Adipocyte (in vitro differentiated cells): ENCODE data around the gene C1orf122.

Experiments used
- DNase-seq: peaks from one replicate; pipeline ENCODE4 v3.0.0-alpha.2; 2015; ENCODE audit warnings: low read depth
- H3K27me3 ChIP-seq: replicated peaks from 2 replicates; pipeline ENCODE4 v1.7.0; 2013; ENCODE audit warnings: mild to moderate bottlenecking, low read length, moderate library complexity; ENCODE audit not compliant: control insufficient read depth, insufficient read depth
- H3K36me3 ChIP-seq: 2 replicates; pipeline ENCODE4 v1.7.0; 2013; ENCODE audit warnings: low read length, mild to moderate bottlenecking, moderate library complexity; ENCODE audit not compliant: control insufficient read depth, insufficient read depth, severe bottlenecking
- H3K4me1 ChIP-seq: 2 replicates; pipeline ENCODE4 v1.7.0; 2013; ENCODE audit warnings: mild to moderate bottlenecking, low read length, moderate library complexity; ENCODE audit not compliant: control insufficient read depth, insufficient read depth
- H3K4me3 ChIP-seq: 2 replicates; pipeline ENCODE4 v1.7.0; 2013; ENCODE audit warnings: mild to moderate bottlenecking, low read length, moderate library complexity
- H3K9ac ChIP-seq: 2 replicates; pipeline ENCODE4 v1.7.0; 2013; ENCODE audit warnings: mild to moderate bottlenecking, low read length, moderate library complexity
- H3K9me3 ChIP-seq: 2 replicates; pipeline ENCODE4 v1.7.0; 2013; ENCODE audit warnings: mild to moderate bottlenecking, low read length, moderate library complexity; ENCODE audit not compliant: control insufficient read depth

C1orf122 gene

GRCh38 chr1:37849480-37849879 lies 41.9 kb downstream of the C1orf122 start:
- no peak overlapping the region for H3K9ac ChIP-seq
- no peaks in the 10 kb centered on the region for H3K9me3 ChIP-seq
- peaks cover 46% of the 10 kb centered on the region for H3K4me1 ChIP-seq
- no peak overlapping the region for H3K4me3 ChIP-seq
- peaks cover 16% of the 10 kb centered on the region for H3K36me3 ChIP-seq
- no peak for DNase-seq
- H3K27me3 ChIP-seq = no peaks in the 10 kb centered on the region

- no peak for DNase-seq
- H3K9ac ChIP-seq = no peak overlapping the region
- H3K36me3 ChIP-seq = peaks cover 23% of the 10 kb centered on the region
- no peak overlapping the region for H3K4me3 ChIP-seq
- H3K27me3 ChIP-seq = no peaks in the 10 kb centered on the region
- H3K4me1 ChIP-seq = peaks cover 38% of the 10 kb centered on the region
- no peaks in the 10 kb centered on the region for H3K9me3 ChIP-seq
Measured at GRCh38 chr1:37850352-37850955, 42.9 kb downstream of the C1orf122 start.

GRCh38 chr1:37851262-37851661 lies 43.7 kb downstream of the C1orf122 start:
- Histone ChIP-seq H3K4me1 (peaks cover 30% of the 10 kb centered on the region), H3K4me3 (no peak overlapping the region), H3K9me3 (no peaks in the 10 kb centered on the region), H3K9ac (no peak overlapping the region), H3K27me3 (no peaks in the 10 kb centered on the region), H3K36me3 (peaks cover 22% of the 10 kb centered on the region)
- no peak for DNase-seq

DNA sequence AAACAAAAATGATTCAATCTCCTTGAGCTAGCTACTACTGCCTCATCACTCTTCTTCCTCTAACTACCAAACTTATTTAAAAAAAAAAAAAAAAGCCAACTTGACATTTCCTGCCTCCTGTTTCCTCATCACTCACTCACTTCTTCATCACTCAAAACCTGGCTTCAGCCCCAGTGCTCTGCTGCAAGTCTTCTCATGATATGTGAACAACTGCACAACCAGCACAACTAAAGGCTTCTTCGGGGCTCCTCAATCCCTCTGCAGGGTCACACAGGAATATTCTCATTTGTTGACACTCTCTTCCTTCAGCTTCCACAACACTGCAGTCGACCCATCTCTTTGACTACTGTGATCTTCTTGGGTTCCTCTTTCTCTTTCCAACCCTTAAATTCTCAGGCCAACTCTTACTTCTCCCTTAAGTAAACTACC lies 44.2 kb downstream of the C1orf122 start:
- no peak for DNase-seq
- Histone ChIP-seq H3K4me1 (peaks cover 29% of the 10 kb centered on the region), H3K9ac (no peak overlapping the region), H3K27me3 (no peaks in the 10 kb centered on the region), H3K4me3 (no peak overlapping the region), H3K9me3 (no peaks in the 10 kb centered on the region), H3K36me3 (peaks cover 22% of the 10 kb centered on the region)

GRCh38 chr1:37853157-37853556 lies 45.6 kb downstream of the C1orf122 start:
- no peak overlapping the region for H3K4me3 ChIP-seq
- H3K4me1 ChIP-seq = peaks cover 30% of the 10 kb centered on the region
- no peak overlapping the region for H3K9ac ChIP-seq
- no peaks in the 10 kb centered on the region for H3K27me3 ChIP-seq
- peaks cover 22% of the 10 kb centered on the region for H3K36me3 ChIP-seq
- H3K9me3 ChIP-seq = no peaks in the 10 kb centered on the region
- no peak for DNase-seq

GRCh38 chr1:37854406-37854805 lies 46.8 kb downstream of the C1orf122 start:
- peaks cover 38% of the 10 kb centered on the region for H3K4me1 ChIP-seq
- no peak for DNase-seq
- peaks cover 22% of the 10 kb centered on the region for H3K36me3 ChIP-seq
- H3K9me3 ChIP-seq = no peaks in the 10 kb centered on the region
- H3K4me3 ChIP-seq = no peak overlapping the region
- H3K9ac ChIP-seq = no peak overlapping the region
- H3K27me3 ChIP-seq = no peaks in the 10 kb centered on the region
